ENCODE measurements around the gene INSM1.

GRCh38 chr20:20358801-20359200 is 9.1 kb upstream of the INSM1 start:
- TF ChIP-seq NFIC (IDR thresholded peaks at IDR 0.05) = no peak
- no peak for TF ChIP-seq TAF1 (IDR thresholded peaks at IDR 0.05; ENCODE audit: low read depth)
- no peak for TF ChIP-seq CEBPB (IDR thresholded peaks at IDR 0.05)
- TF ChIP-seq FOXM1 (IDR thresholded peaks at IDR 0.05; ENCODE audit: borderline replicate concordance, low read depth) = no peak
- TF ChIP-seq MAX (IDR thresholded peaks at IDR 0.05) = no peak
- TF ChIP-seq REST (IDR thresholded peaks at IDR 0.05; ENCODE audit: low read depth) = no peak
- TF ChIP-seq EP300 (IDR thresholded peaks at IDR 0.05; ENCODE audit: borderline replicate concordance) = no peak
- no peak for TF ChIP-seq RAD21 (IDR thresholded peaks at IDR 0.05; ENCODE audit: low read depth)
- no peak for TF ChIP-seq EGR1 (IDR thresholded peaks at IDR 0.05)
- no peak for TF ChIP-seq ZBTB7A (IDR thresholded peaks at IDR 0.05; ENCODE audit: low read depth)

Measured in Ishikawa (cell line).